ENCODE results near the gene PTGIS.
"Not testable (repeated sequence)": the region's sequence is repeated elsewhere in the genome, so short reads cannot be mapped to it uniquely, and the experiment has no call there.

Gene PTGIS

GRCh38 chr20:49567421-49568277, at the start of gene PTGIS:
Gene PTGIS, minus strand, starts transcription at chr20:49568137. Its CDS starts 21 bp downstream, at chr20:49568116.
- no peak within 1 kb of the TSS for H3K4me3 ChIP-seq (ENCODE audit: low read depth in 1 of 2, low read length in 2 of 2)
- H3K79me2 ChIP-seq (ENCODE audit: insufficient read depth, low read length), result no peaks in the 10 kb centered on the region
- TF ChIP-seq EZH2 (IDR thresholded peaks at IDR 0.05; ENCODE audit: borderline replicate concordance, low read depth, low read length, severe bottlenecking) (no peak), CTCF (IDR thresholded peaks at IDR 0.05; ENCODE audit: borderline replicate concordance, extremely low read depth, low read length, poor library complexity, severe bottlenecking) (no peak)
- no peak for DNase-seq
- no peak within 1 kb of the TSS for H3K27ac ChIP-seq (ENCODE audit: low read length)
- no peaks in the 10 kb centered on the region for H3K36me3 ChIP-seq (ENCODE audit: insufficient read depth, low read length)
- no peaks in the 10 kb centered on the region for H4K20me1 ChIP-seq (ENCODE audit: insufficient read depth, low read length)
- no peaks in the 10 kb centered on the region for H3K9me3 ChIP-seq (ENCODE audit: insufficient read depth, low read length, severe bottlenecking)
- H3K9ac ChIP-seq (ENCODE audit: low read depth, low read length), result no peak within 1 kb of the TSS
- peaks cover 12% of the 10 kb centered on the region for H3K27me3 ChIP-seq (ENCODE audit: insufficient read depth, low read length, poor library complexity)
- H2AFZ ChIP-seq (ENCODE audit: low read depth, low read length), result no peak within 1 kb of the TSS
- no peak within 1 kb of the TSS for H3K4me2 ChIP-seq (ENCODE audit: insufficient read depth, low read length)
- H3K4me1 ChIP-seq (ENCODE audit: insufficient read depth, low read length), result no peaks in the 10 kb centered on the region
- ATAC-seq (ENCODE audit: insufficient read depth, low read depth), result no peak

- H3K27ac ChIP-seq (ENCODE audit: low read length); ATAC-seq (ENCODE audit: insufficient read depth, low read depth); H2AFZ ChIP-seq (ENCODE audit: low read depth, low read length); H3K27me3 ChIP-seq (ENCODE audit: insufficient read depth, low read length, poor library complexity); H3K4me2 ChIP-seq (ENCODE audit: insufficient read depth, low read length); H3K36me3 ChIP-seq (ENCODE audit: insufficient read depth, low read length); DNase-seq; H3K4me3 ChIP-seq (ENCODE audit: low read depth in 1 of 2, low read length in 2 of 2); H3K9me3 ChIP-seq (ENCODE audit: insufficient read depth, low read length, severe bottlenecking); H3K79me2 ChIP-seq (ENCODE audit: insufficient read depth, low read length); H4K20me1 ChIP-seq (ENCODE audit: insufficient read depth, low read length); H3K9ac ChIP-seq (ENCODE audit: low read depth, low read length); H3K4me1 ChIP-seq (ENCODE audit: insufficient read depth, low read length): not testable (repeated sequence)
Measured at GRCh38 chr20:49617394-49617793, 49.5 kb upstream of the PTGIS start.

GRCh38 chr20:49616154-49617007, 48.4 kb upstream of the PTGIS start:
- H3K4me1 ChIP-seq (ENCODE audit: insufficient read depth, low read length), result peaks cover under 1% of the 10 kb centered on the region; the same call in 1 of the 2 replicates
- ATAC-seq (ENCODE audit: insufficient read depth, low read depth) (no peak), DNase-seq (no peak)
- no peaks in the 10 kb centered on the region for H3K79me2 ChIP-seq (ENCODE audit: insufficient read depth, low read length)
- no peaks in the 10 kb centered on the region for H3K27me3 ChIP-seq (ENCODE audit: insufficient read depth, low read length, poor library complexity)
- no peaks in the 10 kb centered on the region for H3K9me3 ChIP-seq (ENCODE audit: insufficient read depth, low read length, severe bottlenecking)
- TF ChIP-seq EZH2 (IDR thresholded peaks at IDR 0.05; ENCODE audit: borderline replicate concordance, low read depth, low read length, severe bottlenecking) (no peak), CTCF (IDR thresholded peaks at IDR 0.05; ENCODE audit: borderline replicate concordance, extremely low read depth, low read length, poor library complexity, severe bottlenecking) (no peak)
- no peak overlapping the region for H3K4me3 ChIP-seq (ENCODE audit: low read depth in 1 of 2, low read length in 2 of 2)
- no peaks in the 10 kb centered on the region for H3K36me3 ChIP-seq (ENCODE audit: insufficient read depth, low read length)
- H2AFZ ChIP-seq (ENCODE audit: low read depth, low read length), result no peak overlapping the region
- H3K4me2 ChIP-seq (ENCODE audit: insufficient read depth, low read length), result no peak overlapping the region
- H3K9ac ChIP-seq (ENCODE audit: low read depth, low read length), result no peak overlapping the region
- H4K20me1 ChIP-seq (ENCODE audit: insufficient read depth, low read length), result no peaks in the 10 kb centered on the region
- no peak overlapping the region for H3K27ac ChIP-seq (ENCODE audit: low read length)

All from DND-41 (cell line).